Thyroid gland (tissue), 4 donors: ENCODE measurements around the gene SPOCK1. TPM values are rescaled to one million over a fixed set of nuclear protein-coding genes. Genes with fewer than 3 reads are reported as not detected.

ENCODE experiments used
- DNase-seq, 2 donors: peaks; one replicate each; pipeline ENCODE4 v3.0.0-alpha.2; 2019
- H3K27ac ChIP-seq, 3 donors: fragments of 200-600 bp; sonication (generic); 1 replicate in 2 of 3; 2 replicates in 1 of 3; pipeline ENCODE4 v1.5.1; 2016 to 2019; ENCODE audit warnings: mild to moderate bottlenecking in 1 of 3, moderate library complexity in 1 of 3
- H3K27me3 ChIP-seq: fragments of 200-600 bp; sonication (generic); one replicate; pipeline ENCODE4 v1.5.1; 2019
- H3K36me3 ChIP-seq, 2 donors: fragments of 200-600 bp; sonication (generic); one replicate each; pipeline ENCODE4 v1.5.1; 2016 to 2019
- H3K4me1 ChIP-seq, 2 donors: fragments of 200-600 bp; sonication (generic); one replicate each; pipeline ENCODE4 v1.5.1; 2017 to 2019
- H3K4me3 ChIP-seq, 3 donors: fragments of 200-600 bp; sonication (generic); replicated peaks in 1 of 3; 1 replicate in 2 of 3; 2 replicates in 1 of 3; pipeline ENCODE4 v1.5.1; 2016; ENCODE audit warnings: mild to moderate bottlenecking in 1 of 3
- H3K9me3 ChIP-seq: fragments of 200-600 bp; sonication (generic); one replicate; pipeline ENCODE4 v1.5.1; 2017
- CTCF ChIP-seq, 6 experiments: fragments of 200-600 bp in 3 of 6; fragments of 450-650 bp in 3 of 6; sonication (generic) in 3 of 6; IDR thresholded peaks; one replicate each; pipeline ENCODE4 v1.5.1; 2016 to 2019; ENCODE audit warnings: antibody characterized with exemption in 6 of 6, mild to moderate bottlenecking in 2 of 6, inconsistent platforms in 1 of 6, moderate library complexity in 1 of 6
- POLR2A ChIP-seq, 2 donors: fragments of 450-650 bp; IDR thresholded peaks; one replicate each; pipeline ENCODE4 v1.6.1; 2017; ENCODE audit warnings: antibody characterized with exemption in 2 of 2, mild to moderate bottlenecking in 2 of 2, moderate library complexity in 1 of 2
- WGBS, 2 donors: methylation state at CpG; one replicate each; pipeline ENCODE4 v1.1.5; 2017; 5-methylcytosine and 5-hydroxymethylcytosine counted together
- intact Hi-C: fragments of 100-400 bp; cut with DNase I; formaldehyde crosslinking; loops from one replicate; pipeline ENCODE4 v1.15.1; 2023
- total RNA-seq, 4 donors: library from RNA; depleted of rRNA; stranded (reverse); fragments of >200 nt; gene quantifications; one replicate each; pipeline ENCODE4 v1.2.3, GENCODE V29; 2016

Gene SPOCK1
- total RNA-seq, 4 donors from 2014 or later, result 15.8 to 34.1 (median 27.5) TPM

GRCh38 chr5:136998854-136999357, 500.2 kb downstream of the SPOCK1 start:
- WGBS, 2 donors, result 57 to 73% methylated on average over 6 of the region's 6 CpGs
- H3K4me1 ChIP-seq, result no peaks in the 10 kb centered on the region
- H3K36me3 ChIP-seq, result no peaks in the 10 kb centered on the region
- TF ChIP-seq POLR2A (IDR thresholded peaks at IDR 0.05), result no peak
- TF ChIP-seq CTCF (IDR thresholded peaks at IDR 0.05), result no peak
- no peak for DNase-seq
- H3K27me3 ChIP-seq, result no peaks in the 10 kb centered on the region
- H3K4me3 ChIP-seq, result no peak overlapping the region
- H3K9me3 ChIP-seq, result no peaks in the 10 kb centered on the region
- intact Hi-C loops, result no loop called here
- no peak overlapping the region for H3K27ac ChIP-seq

GRCh38 chr5:136994154-136994553, 505.0 kb downstream of the SPOCK1 start:
- DNase-seq, result peak; percentile 11 to 24
- WGBS, 2 donors, result 57 to 58% methylated on average over 5 of the region's 5 CpGs
- no peak overlapping the region for H3K27ac ChIP-seq
- intact Hi-C loops, result no loop called here
- H3K27me3 ChIP-seq, result no peaks in the 10 kb centered on the region
- TF ChIP-seq POLR2A (IDR thresholded peaks at IDR 0.05), result no peak
- no peak overlapping the region for H3K4me3 ChIP-seq
- no peaks in the 10 kb centered on the region for H3K4me1 ChIP-seq
- H3K36me3 ChIP-seq, result no peaks in the 10 kb centered on the region
- H3K9me3 ChIP-seq, result no peaks in the 10 kb centered on the region

GRCh38 chr5:136992796-136993489, 506.2 kb downstream of the SPOCK1 start:
- Histone ChIP-seq H3K27ac (no peak overlapping the region), H3K27me3 (no peaks in the 10 kb centered on the region), H3K4me1 (no peaks in the 10 kb centered on the region), H3K4me3 (no peak overlapping the region), H3K36me3 (no peaks in the 10 kb centered on the region), H3K9me3 (no peaks in the 10 kb centered on the region)
- WGBS, 2 donors, result 74 to 90% methylated on average over 3 of the region's 3 CpGs
- TF ChIP-seq POLR2A (IDR thresholded peaks at IDR 0.05) (no peak), CTCF (IDR thresholded peaks at IDR 0.05) (no peak)
- intact Hi-C loops, result no loop called here
- no peak for DNase-seq

GRCh38 chr5:136985785-136986475, 513.2 kb downstream of the SPOCK1 start:
- intact Hi-C loops, result no loop called here
- Histone ChIP-seq H3K9me3 (no peaks in the 10 kb centered on the region), H3K27me3 (no peaks in the 10 kb centered on the region), H3K4me1 (no peaks in the 10 kb centered on the region), H3K27ac (no peak overlapping the region), H3K4me3 (no peak overlapping the region), H3K36me3 (no peaks in the 10 kb centered on the region)
- no peak for DNase-seq
- WGBS, 2 donors, result 87 to 91% methylated on average over 2 of the region's 2 CpGs
- no peak for TF ChIP-seq CTCF (IDR thresholded peaks at IDR 0.05)
- TF ChIP-seq POLR2A (IDR thresholded peaks at IDR 0.05), result no peak

- intact Hi-C loops, result no loop called here
- H3K27ac ChIP-seq, result no peak overlapping the region
- H3K36me3 ChIP-seq, result no peaks in the 10 kb centered on the region
- no peaks in the 10 kb centered on the region for H3K27me3 ChIP-seq
- no peaks in the 10 kb centered on the region for H3K9me3 ChIP-seq
- no peak for DNase-seq
- H3K4me3 ChIP-seq, result no peak overlapping the region
- WGBS, 2 donors, result 81% methylated on average over 4 of the region's 4 CpGs
- H3K4me1 ChIP-seq, result no peaks in the 10 kb centered on the region
- TF ChIP-seq POLR2A (IDR thresholded peaks at IDR 0.05) (no peak), CTCF (IDR thresholded peaks at IDR 0.05) (no peak)
Measured at GRCh38 chr5:136984772-136985446, 514.2 kb downstream of the SPOCK1 start.
